IMR-90 (cell line): Measurements from ENCODE around the gene NANOGP8.
A peak's percentile ranks its signal among the peaks of the same experiment; 100 is the strongest.

Source experiments
- BHLHE40 ChIP-seq: fragments of 150-350 bp; IDR thresholded peaks from 2 replicates; pipeline ENCODE4 v1.6.1; 2016; ENCODE audit warnings: mild to moderate bottlenecking, low read depth, low read length
- CEBPB ChIP-seq: IDR thresholded peaks from 2 replicates; pipeline ENCODE4 v1.6.1; 2012; ENCODE audit warnings: low read depth, low read length, improper control_type of control experiment
- CHD1 ChIP-seq: IDR thresholded peaks from 2 replicates; pipeline ENCODE4 v1.6.1; 2012; ENCODE audit warnings: low read depth, low read length, improper control_type of control experiment
- ELK1 ChIP-seq: fragments of 150-350 bp; IDR thresholded peaks from 2 replicates; pipeline ENCODE4 v1.6.1; 2016; ENCODE audit warnings: low read depth, mild to moderate bottlenecking, low read length, moderate library complexity, borderline replicate concordance
- MAFK ChIP-seq: IDR thresholded peaks from 2 replicates; pipeline ENCODE4 v1.6.1; 2012; ENCODE audit warnings: low read depth, low read length, improper control_type of control experiment
- MXI1 ChIP-seq: IDR thresholded peaks from 2 replicates; pipeline ENCODE4 v1.6.1; 2012; ENCODE audit warnings: low read depth, mild to moderate bottlenecking, low read length, moderate library complexity, borderline replicate concordance
- POLR2A ChIP-seq: IDR thresholded peaks from 2 replicates; pipeline ENCODE4 v1.6.1; 2012; ENCODE audit warnings: mild to moderate bottlenecking, low read depth, low read length
- RFX5 ChIP-seq: IDR thresholded peaks from 2 replicates; pipeline ENCODE4 v1.8.0; 2012; ENCODE audit warnings: low read depth, mild to moderate bottlenecking, low read length, moderate library complexity
- SMC3 ChIP-seq: fragments of 150-350 bp; IDR thresholded peaks from 2 replicates; pipeline ENCODE4 v1.6.1; 2016; ENCODE audit warnings: low read depth, mild to moderate bottlenecking, antibody characterized with exemption, low read length, moderate library complexity
- USF2 ChIP-seq: fragments of 150-350 bp; IDR thresholded peaks from 2 replicates; pipeline ENCODE4 v1.6.1; 2017; ENCODE audit warnings: mild to moderate bottlenecking, antibody characterized with exemption, low read length, low read depth
- TF ChIP-seq, protein P1 (sequence below): conservative IDR thresholded peaks from 2 replicates; pipeline ENCODE4 v1.5.1; 2012; ENCODE audit warnings: mild to moderate bottlenecking, low read depth, low read length, improper control_type of control experiment

DNA sequence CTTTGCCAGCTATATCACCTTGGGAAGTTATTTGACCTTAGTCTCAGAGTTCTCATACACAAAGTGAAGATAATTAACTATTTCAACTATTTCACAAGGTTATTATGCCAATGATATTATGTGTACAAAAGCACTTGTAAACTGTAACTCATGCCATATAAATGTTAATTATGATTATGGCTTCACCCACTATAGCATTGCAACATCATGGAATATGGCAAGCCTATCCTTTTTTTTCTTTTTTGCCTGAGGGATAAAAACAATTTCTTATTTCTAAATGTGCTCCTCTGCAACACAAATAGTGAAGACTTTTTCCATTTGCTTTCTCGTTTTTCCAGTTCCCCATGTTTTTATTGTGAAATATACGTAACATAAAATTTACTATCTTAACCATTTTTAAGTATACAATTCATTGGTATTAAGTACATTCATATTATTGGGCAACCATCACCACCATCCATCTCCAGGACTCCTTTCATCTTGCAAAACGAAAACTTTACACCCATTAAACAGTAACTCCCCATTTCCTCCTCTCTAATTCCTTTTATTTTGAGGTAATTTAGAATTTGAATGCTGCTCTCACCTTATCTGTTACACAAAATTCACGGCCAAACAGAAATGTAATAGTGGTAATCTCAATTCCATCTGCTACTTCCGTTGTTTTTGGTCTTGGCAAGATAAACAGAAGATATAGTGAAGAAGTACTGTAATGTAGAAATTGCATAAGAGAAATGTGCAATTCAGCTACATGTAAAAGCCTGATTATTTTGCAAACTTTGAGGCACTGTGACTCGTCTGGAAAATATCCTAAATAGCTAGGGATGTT is 46.3 kb downstream of the NANOGP8 start:
- TF ChIP-seq, protein P1, sequence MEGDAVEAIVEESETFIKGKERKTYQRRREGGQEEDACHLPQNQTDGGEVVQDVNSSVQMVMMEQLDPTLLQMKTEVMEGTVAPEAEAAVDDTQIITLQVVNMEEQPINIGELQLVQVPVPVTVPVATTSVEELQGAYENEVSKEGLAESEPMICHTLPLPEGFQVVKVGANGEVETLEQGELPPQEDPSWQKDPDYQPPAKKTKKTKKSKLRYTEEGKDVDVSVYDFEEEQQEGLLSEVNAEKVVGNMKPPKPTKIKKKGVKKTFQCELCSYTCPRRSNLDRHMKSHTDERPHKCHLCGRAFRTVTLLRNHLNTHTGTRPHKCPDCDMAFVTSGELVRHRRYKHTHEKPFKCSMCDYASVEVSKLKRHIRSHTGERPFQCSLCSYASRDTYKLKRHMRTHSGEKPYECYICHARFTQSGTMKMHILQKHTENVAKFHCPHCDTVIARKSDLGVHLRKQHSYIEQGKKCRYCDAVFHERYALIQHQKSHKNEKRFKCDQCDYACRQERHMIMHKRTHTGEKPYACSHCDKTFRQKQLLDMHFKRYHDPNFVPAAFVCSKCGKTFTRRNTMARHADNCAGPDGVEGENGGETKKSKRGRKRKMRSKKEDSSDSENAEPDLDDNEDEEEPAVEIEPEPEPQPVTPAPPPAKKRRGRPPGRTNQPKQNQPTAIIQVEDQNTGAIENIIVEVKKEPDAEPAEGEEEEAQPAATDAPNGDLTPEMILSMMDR: no peak
- TF ChIP-seq POLR2A: no peak
- TF ChIP-seq RFX5: no peak
- TF ChIP-seq USF2: no peak
- TF ChIP-seq CEBPB: peak; percentile 83
- TF ChIP-seq MAFK: peak; percentile 29; the same call in 1 of the 2 replicates
- TF ChIP-seq CHD1: no peak
- no peak for TF ChIP-seq ELK1
- TF ChIP-seq BHLHE40: no peak
- no peak for TF ChIP-seq SMC3
- no peak for TF ChIP-seq MXI1
